ENCODE data around the gene SCUBE1.

The SCUBE1 gene

DNA sequence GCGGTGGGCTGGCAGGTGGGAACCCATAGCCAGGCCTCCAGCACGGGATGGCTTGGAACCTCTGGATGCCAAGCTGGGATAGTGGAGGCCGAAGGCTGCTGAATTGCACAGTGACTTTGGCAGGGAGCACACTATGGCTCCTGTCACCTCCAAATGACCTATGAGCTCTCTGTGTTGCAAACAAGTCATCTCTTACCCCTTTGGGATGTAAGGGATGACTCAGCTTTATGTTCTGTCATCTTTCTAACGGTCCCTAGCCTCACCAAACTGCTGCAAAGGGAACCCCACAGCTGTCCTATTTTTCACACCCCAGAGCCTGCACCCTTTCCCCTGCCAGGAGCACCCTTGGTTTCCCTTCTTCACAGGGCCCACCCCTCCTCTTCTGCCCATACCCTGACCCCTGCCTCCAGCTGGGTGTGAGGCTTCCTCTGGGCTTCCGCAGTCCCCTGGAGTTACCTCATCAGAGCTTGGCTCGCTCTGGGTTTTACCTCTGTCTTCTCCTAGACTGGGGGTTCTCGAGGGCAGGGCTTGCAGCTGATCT, 2.7 kb upstream of the SCUBE1 start:
- Histone ChIP-seq H3K27ac (peak overlapping the region in 9 of 11 experiments; percentile 27 to 82 (median 74); a peak in 17 of 22 replicates), H3K36me3 (no peaks in the 10 kb centered on the region), H3K9ac (peak overlapping the region in 8 of 11 experiments; percentile 40 to 72 (median 56); a peak in 16 of 22 replicates), H3K27me3 (peaks cover 31 to 37% (median 33%) of the 10 kb centered on the region in 11 experiments), H4K20me1 (no peaks in the 10 kb centered on the region), H3K4me1 (peaks cover 23 to 54% (median 39%) of the 10 kb centered on the region in 10 experiments), H3K4me2 (peak overlapping the region; percentile 36 to 84 (median 70)), H3K9me3 (replicated peaks in 1 of 11) (peaks cover 0 to 9% (median 0%) of the 10 kb centered on the region in 11 experiments; a peak in 2 of 22 replicates), H3K4me3 (no peak overlapping the region)
- peak in 7 of 11 experiments; percentile 34 to 78 (median 63); a peak in 8 of 22 replicates for TF ChIP-seq Cebpa-rat (IDR thresholded peaks at IDR 0.05)

DNA sequence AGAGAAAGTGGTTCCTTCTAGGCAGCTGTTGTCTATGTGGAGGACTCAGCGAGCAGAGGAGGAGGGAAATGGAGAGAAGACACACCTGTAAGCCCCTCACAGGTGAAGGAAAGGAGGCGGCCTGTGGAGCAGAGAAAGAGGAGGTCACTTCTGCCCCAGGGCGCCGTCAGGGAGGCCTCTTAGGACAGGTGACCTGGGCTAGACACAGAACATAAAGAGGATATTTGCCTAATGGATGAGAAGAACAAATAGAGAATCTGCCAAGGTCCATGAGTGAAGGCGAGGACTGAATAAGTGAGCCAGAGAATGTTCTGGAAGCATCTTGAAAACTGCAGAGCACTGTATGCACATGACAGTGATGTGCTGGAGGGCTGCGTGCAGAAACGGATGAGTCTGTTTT, 2.2 kb upstream of the SCUBE1 start:
- Histone ChIP-seq H3K27ac (peak overlapping the region in 8 of 11 experiments; percentile 69 to 82 (median 75); a peak in 16 of 22 replicates), H4K20me1 (no peaks in the 10 kb centered on the region), H3K27me3 (peaks cover 31 to 41% (median 36%) of the 10 kb centered on the region in 11 experiments), H3K9ac (peak overlapping the region in 8 of 11 experiments; percentile 20 to 72 (median 56); a peak in 12 of 22 replicates), H3K9me3 (replicated peaks in 1 of 11) (peaks cover 0 to 9% (median 0%) of the 10 kb centered on the region in 11 experiments; a peak in 2 of 22 replicates), H3K4me3 (no peak overlapping the region), H3K4me2 (peak overlapping the region; percentile 36 to 84 (median 70); a peak in 21 of 22 replicates), H3K4me1 (peaks cover 23 to 54% (median 39%) of the 10 kb centered on the region in 10 experiments), H3K36me3 (no peaks in the 10 kb centered on the region)
- TF ChIP-seq Cebpa-rat (IDR thresholded peaks at IDR 0.05): no peak

- Histone ChIP-seq H3K27me3 (peaks cover 31 to 41% (median 36%) of the 10 kb centered on the region in 11 experiments), H3K27ac (peak overlapping the region in 5 of 11 experiments; percentile 15 to 82 (median 76); a peak in 7 of 22 replicates), H3K4me3 (no peak overlapping the region), H3K4me2 (peak overlapping the region in 7 of 11 experiments; percentile 64 to 84 (median 77); a peak in 12 of 22 replicates), H3K4me1 (peaks cover 23 to 54% (median 39%) of the 10 kb centered on the region in 10 experiments), H4K20me1 (no peaks in the 10 kb centered on the region), H3K36me3 (no peaks in the 10 kb centered on the region), H3K9ac (0 out of 22 replicates have a peak overlapping the region, but pooled peaks of 1 of the 11 experiments have one; percentile 5), H3K9me3 (replicated peaks in 1 of 11) (peaks cover 0 to 9% (median 0%) of the 10 kb centered on the region in 11 experiments; a peak in 2 of 22 replicates)
- TF ChIP-seq Cebpa-rat (IDR thresholded peaks at IDR 0.05): no peak
These were observed 1.3 kb upstream of the SCUBE1 start for GRCh38 chr22:43344520-43344787.

GRCh38 chr22:43343670-43344519, 723 bp upstream of the SCUBE1 start:
- peaks cover 23 to 56% (median 41%) of the 10 kb centered on the region in 10 experiments for H3K4me1 ChIP-seq
- no peak for TF ChIP-seq Cebpa-rat (IDR thresholded peaks at IDR 0.05)
- peaks cover 31 to 41% (median 36%) of the 10 kb centered on the region in 11 experiments for H3K27me3 ChIP-seq
- H3K9ac ChIP-seq: no peak overlapping the region; a peak in 1 of 22 replicates
- no peaks in the 10 kb centered on the region for H4K20me1 ChIP-seq
- peak overlapping the region; percentile 32 to 84 (median 68); a peak in 19 of 22 replicates for H3K4me2 ChIP-seq
- peaks cover 0 to 6% (median 0%) of the 10 kb centered on the region in 11 experiments; a peak in 2 of 22 replicates for H3K9me3 ChIP-seq (replicated peaks in 1 of 11)
- H3K4me3 ChIP-seq: peak overlapping the region in 4 of 10 experiments; percentile 19 to 48 (median 27); a peak in 4 of 20 replicates
- H3K27ac ChIP-seq: peak overlapping the region in 4 of 11 experiments; percentile 15 to 82 (median 58); a peak in 2 of 22 replicates
- no peaks in the 10 kb centered on the region for H3K36me3 ChIP-seq

- TF ChIP-seq Cebpa-rat (IDR thresholded peaks at IDR 0.05): no peak
- no peaks in the 10 kb centered on the region for H3K36me3 ChIP-seq
- H3K27ac ChIP-seq: no peak overlapping the region
- H3K9ac ChIP-seq: no peak overlapping the region
- peak overlapping the region in 4 of 10 experiments; percentile 19 to 48 (median 27); a peak in 5 of 20 replicates for H3K4me3 ChIP-seq
- H3K4me1 ChIP-seq: peaks cover 23 to 49% (median 39%) of the 10 kb centered on the region in 10 experiments
- no peaks in the 10 kb centered on the region for H3K9me3 ChIP-seq (replicated peaks in 1 of 11)
- peaks cover 31 to 41% (median 36%) of the 10 kb centered on the region in 11 experiments for H3K27me3 ChIP-seq
- no peaks in the 10 kb centered on the region for H4K20me1 ChIP-seq
- H3K4me2 ChIP-seq: peak overlapping the region in 10 of 11 experiments; percentile 12 to 81 (median 46); a peak in 10 of 22 replicates
These were observed 568 bp downstream of the SCUBE1 start for GRCh38 chr22:43342347-43343261.

DNA sequence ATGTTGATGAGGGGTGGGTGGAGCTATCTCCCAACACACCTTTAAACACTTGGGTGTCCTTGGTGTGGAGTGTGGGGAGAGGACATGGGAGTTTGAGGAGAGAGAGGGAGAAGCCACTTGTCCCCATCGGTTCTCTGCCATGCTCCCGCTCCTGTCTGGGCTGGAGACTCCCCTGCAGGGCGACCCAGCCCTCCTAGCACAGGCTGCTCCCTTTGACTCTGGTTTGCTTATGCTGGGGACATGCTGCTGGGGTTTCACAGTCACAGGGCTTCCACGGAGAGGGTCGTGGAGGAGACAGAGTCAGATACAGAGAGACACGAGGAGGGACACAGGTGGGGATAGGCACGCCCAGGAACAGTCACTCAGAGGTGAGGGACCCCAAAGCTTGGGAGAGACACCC, 1.6 kb downstream of the SCUBE1 start:
- no peak overlapping the region for H3K4me3 ChIP-seq
- H3K27me3 ChIP-seq: peaks cover 31 to 41% (median 36%) of the 10 kb centered on the region in 11 experiments
- TF ChIP-seq Cebpa-rat (IDR thresholded peaks at IDR 0.05): no peak
- no peak overlapping the region for H3K9ac ChIP-seq
- H3K27ac ChIP-seq: no peak overlapping the region
- no peaks in the 10 kb centered on the region for H3K9me3 ChIP-seq (replicated peaks in 1 of 11)
- peaks cover 15 to 39% (median 30%) of the 10 kb centered on the region in 10 experiments for H3K4me1 ChIP-seq
- no peak overlapping the region for H3K4me2 ChIP-seq
- H3K36me3 ChIP-seq: no peaks in the 10 kb centered on the region
- no peaks in the 10 kb centered on the region for H4K20me1 ChIP-seq

DNA sequence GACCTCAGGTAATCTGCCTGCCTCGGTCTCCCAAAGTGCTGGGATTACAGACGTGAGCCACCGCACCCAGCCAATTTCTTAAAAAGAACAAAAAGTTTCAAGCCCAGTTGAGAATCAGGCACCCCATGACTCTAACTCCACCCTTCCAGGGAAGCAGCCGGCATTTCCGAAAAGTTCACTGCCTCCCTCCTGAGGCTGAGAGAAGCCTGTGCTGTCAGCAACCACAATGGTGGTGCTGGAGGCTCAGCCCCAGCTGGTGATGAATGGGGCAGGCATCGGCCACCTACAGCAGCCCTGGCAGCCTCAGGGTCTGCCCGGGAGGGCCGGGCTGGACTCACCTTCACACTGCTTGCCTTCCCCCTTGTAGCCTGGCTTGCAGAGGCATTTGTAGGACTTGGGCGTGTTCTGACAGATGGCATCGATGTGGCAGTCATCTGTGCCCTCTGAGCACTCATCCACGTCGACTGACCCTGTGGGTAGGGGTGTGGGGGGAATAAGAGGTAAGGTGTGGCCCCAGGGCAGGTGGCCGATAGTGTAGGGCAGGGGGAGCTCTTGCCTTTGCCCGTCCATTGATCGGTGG, 4.3 kb downstream of the SCUBE1 start:
- Histone ChIP-seq H3K4me3 (no peak overlapping the region), H3K27me3 (peaks cover 27 to 35% (median 33%) of the 10 kb centered on the region in 11 experiments), H3K4me2 (peak overlapping the region in 3 of 11 experiments; percentile 5 to 17 (median 11); a peak in 3 of 22 replicates), H3K9ac (no peak overlapping the region), H3K9me3 (replicated peaks in 1 of 11) (no peaks in the 10 kb centered on the region), H3K36me3 (no peaks in the 10 kb centered on the region), H3K4me1 (peaks cover 0 to 18% (median 5%) of the 10 kb centered on the region in 10 experiments; a peak in 12 of 20 replicates), H3K27ac (no peak overlapping the region), H4K20me1 (no peaks in the 10 kb centered on the region)
- no peak for TF ChIP-seq Cebpa-rat (IDR thresholded peaks at IDR 0.05)

DNA sequence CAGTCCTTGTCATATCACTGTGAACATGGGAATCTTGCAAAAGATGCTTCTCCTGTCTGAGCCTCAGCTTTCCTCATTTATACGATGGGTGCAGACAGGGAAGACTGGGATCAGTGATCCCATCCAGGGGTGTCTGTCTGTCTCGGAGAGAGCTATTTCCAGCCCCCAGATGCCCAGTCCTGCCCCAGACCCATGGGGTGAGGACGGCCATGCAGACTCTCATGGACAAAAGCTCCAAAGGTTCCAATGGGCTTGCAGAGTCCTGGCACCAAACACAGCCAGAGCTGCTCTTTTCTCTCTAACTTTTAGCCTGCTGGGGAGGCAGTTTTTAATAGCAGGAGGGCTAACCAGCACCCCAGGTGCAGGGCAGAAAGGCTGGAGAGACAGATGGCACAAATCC, 5.2 kb downstream of the SCUBE1 start:
- H3K9ac ChIP-seq: no peak overlapping the region
- H3K4me1 ChIP-seq: peaks cover 0 to 13% (median 3%) of the 10 kb centered on the region in 10 experiments; a peak in 5 of 20 replicates
- no peaks in the 10 kb centered on the region for H3K36me3 ChIP-seq
- TF ChIP-seq Cebpa-rat (IDR thresholded peaks at IDR 0.05): no peak
- no peaks in the 10 kb centered on the region for H4K20me1 ChIP-seq
- peak overlapping the region in 2 of 11 experiments; percentile 7 to 17; a peak in 2 of 22 replicates for H3K4me2 ChIP-seq
- no peak overlapping the region for H3K27ac ChIP-seq
- H3K9me3 ChIP-seq (replicated peaks in 1 of 11): no peaks in the 10 kb centered on the region
- peaks cover 18 to 26% (median 24%) of the 10 kb centered on the region in 11 experiments for H3K27me3 ChIP-seq
- H3K4me3 ChIP-seq: no peak overlapping the region

All from BLaER1 treated with 17β-estradiol and CSF1 and Interleukin-3, amounts not matched to agents 10 nM and 100 nM (cell line).